ENCODE measurements around the gene TRMT10A.
A peak's percentile ranks its signal among the peaks of the same experiment; 100 is the strongest.

Gene TRMT10A, protein sequence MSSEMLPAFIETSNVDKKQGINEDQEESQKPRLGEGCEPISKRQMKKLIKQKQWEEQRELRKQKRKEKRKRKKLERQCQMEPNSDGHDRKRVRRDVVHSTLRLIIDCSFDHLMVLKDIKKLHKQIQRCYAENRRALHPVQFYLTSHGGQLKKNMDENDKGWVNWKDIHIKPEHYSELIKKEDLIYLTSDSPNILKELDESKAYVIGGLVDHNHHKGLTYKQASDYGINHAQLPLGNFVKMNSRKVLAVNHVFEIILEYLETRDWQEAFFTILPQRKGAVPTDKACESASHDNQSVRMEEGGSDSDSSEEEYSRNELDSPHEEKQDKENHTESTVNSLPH

DNA sequence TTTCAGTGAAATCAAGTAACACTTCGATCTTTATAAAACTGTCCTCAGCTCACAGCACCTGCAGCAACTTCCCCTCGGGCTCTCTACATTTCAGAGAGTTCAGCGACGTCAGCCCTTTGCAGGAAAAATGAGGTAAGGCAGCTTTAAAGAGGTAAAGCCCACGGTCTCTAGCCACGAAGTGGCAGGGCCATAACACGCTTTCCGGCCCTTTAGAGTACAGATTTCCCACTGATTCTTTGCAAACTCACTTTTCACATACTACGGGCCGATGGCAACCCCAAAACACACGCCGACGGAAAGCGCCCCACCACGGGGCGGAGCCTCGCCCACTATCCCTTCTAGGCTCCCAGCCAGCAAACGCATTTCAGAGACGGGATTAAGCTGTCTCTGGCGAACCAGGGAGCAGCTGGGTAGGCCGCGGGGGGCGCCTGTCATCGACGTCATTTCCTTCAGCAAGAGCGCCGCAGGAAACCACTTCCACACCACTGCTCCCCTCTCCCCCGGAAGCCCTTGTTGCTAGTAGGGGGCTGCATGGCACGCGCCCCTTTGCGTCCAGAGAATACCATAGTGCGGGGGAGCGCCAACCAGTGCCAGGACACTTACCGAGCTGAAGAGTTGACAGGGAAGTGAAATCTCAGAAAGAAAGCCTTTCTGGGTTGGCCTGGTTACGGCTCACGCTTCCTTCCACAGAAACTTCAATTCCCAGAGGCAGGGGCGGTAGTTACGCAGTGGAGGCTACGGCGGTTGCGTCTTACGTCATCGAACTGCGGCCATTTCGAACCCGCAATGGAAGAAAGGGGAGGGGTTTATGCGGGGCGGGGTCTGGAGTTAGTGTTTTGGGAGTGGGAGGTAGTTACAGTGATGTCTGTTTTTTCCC, at the start of gene TRMT10A:
TSS of gene TRMT10A (minus strand) at position 730 of the 877 bp plus-strand sequence. CDS start 4,701 bp downstream, outside the sequence.
- H4K20me1 ChIP-seq (ENCODE audit: control insufficient read depth, insufficient read depth, low read depth, low read length) = no peaks in the 10 kb centered on the region

GRCh38 chr4:99612704-99613103, 48.9 kb upstream of the TRMT10A start:
- no peak overlapping the region for H3K4me2 ChIP-seq (ENCODE audit: low read length)
- no peak overlapping the region for H3K27ac ChIP-seq (ENCODE audit: low read depth, low read length)
- no peak overlapping the region for H3K4me3 ChIP-seq (ENCODE audit: low read length)
- no peaks in the 10 kb centered on the region for H4K20me1 ChIP-seq (ENCODE audit: control insufficient read depth, insufficient read depth, low read depth, low read length)
- H3K9me3 ChIP-seq (ENCODE audit: control insufficient read depth, insufficient read depth, low read length) = no peaks in the 10 kb centered on the region
- H3K4me1 ChIP-seq (ENCODE audit: control insufficient read depth, low read length) = no peaks in the 10 kb centered on the region
- no peaks in the 10 kb centered on the region for H3K9me2 ChIP-seq (replicated peaks; ENCODE audit: control insufficient read depth, low read length)
- H3K79me2 ChIP-seq (ENCODE audit: control insufficient read depth, low read length) = no peaks in the 10 kb centered on the region
- TF ChIP-seq, protein P1, sequence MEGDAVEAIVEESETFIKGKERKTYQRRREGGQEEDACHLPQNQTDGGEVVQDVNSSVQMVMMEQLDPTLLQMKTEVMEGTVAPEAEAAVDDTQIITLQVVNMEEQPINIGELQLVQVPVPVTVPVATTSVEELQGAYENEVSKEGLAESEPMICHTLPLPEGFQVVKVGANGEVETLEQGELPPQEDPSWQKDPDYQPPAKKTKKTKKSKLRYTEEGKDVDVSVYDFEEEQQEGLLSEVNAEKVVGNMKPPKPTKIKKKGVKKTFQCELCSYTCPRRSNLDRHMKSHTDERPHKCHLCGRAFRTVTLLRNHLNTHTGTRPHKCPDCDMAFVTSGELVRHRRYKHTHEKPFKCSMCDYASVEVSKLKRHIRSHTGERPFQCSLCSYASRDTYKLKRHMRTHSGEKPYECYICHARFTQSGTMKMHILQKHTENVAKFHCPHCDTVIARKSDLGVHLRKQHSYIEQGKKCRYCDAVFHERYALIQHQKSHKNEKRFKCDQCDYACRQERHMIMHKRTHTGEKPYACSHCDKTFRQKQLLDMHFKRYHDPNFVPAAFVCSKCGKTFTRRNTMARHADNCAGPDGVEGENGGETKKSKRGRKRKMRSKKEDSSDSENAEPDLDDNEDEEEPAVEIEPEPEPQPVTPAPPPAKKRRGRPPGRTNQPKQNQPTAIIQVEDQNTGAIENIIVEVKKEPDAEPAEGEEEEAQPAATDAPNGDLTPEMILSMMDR (IDR thresholded peaks at IDR 0.05; ENCODE audit: low read depth, low read length, poor library complexity, severe bottlenecking) = no peak
- no peaks in the 10 kb centered on the region for H3K27me3 ChIP-seq (ENCODE audit: control insufficient read depth, low read length)
- no peaks in the 10 kb centered on the region for H3F3A ChIP-seq (ENCODE audit: control insufficient read depth, insufficient read depth)
- H3K36me3 ChIP-seq (ENCODE audit: control insufficient read depth, low read length) = no peaks in the 10 kb centered on the region

More for the DNA sequence above, at the start of gene TRMT10A:
- peak within 1 kb of the TSS; percentile 88 for H3K27ac ChIP-seq (ENCODE audit: low read depth, low read length)
- no peaks in the 10 kb centered on the region for H3K9me3 ChIP-seq (ENCODE audit: control insufficient read depth, insufficient read depth, low read length)
- H3K4me1 ChIP-seq (ENCODE audit: control insufficient read depth, low read length) = peaks cover 9% of the 10 kb centered on the region
- H3K4me2 ChIP-seq (ENCODE audit: low read length) = peak within 1 kb of the TSS; percentile 85
- peaks cover 2% of the 10 kb centered on the region; the same call in 1 of the 2 replicates for H3K36me3 ChIP-seq (ENCODE audit: control insufficient read depth, low read length)
- TF ChIP-seq, protein P1 (IDR thresholded peaks at IDR 0.05; ENCODE audit: low read depth, low read length, poor library complexity, severe bottlenecking) = no peak
- no peak for TF ChIP-seq EZH2phosphoT487 (IDR thresholded peaks at IDR 0.05; ENCODE audit: borderline replicate concordance, low read length)
- no peaks in the 10 kb centered on the region for H3K9me2 ChIP-seq (replicated peaks; ENCODE audit: control insufficient read depth, low read length)
- H3F3A ChIP-seq (ENCODE audit: control insufficient read depth, insufficient read depth) = peaks cover 8% of the 10 kb centered on the region
- peaks cover 10% of the 10 kb centered on the region for H3K79me2 ChIP-seq (ENCODE audit: control insufficient read depth, low read length)
- H3K27me3 ChIP-seq (ENCODE audit: control insufficient read depth, low read length) = no peaks in the 10 kb centered on the region
- H3K4me3 ChIP-seq (ENCODE audit: low read length) = peak within 1 kb of the TSS; percentile 92

- Histone ChIP-seq H3K4me2 (ENCODE audit: low read length) (no peak overlapping the region), H4K20me1 (ENCODE audit: control insufficient read depth, insufficient read depth, low read depth, low read length) (no peaks in the 10 kb centered on the region), H3K79me2 (ENCODE audit: control insufficient read depth, low read length) (no peaks in the 10 kb centered on the region), H3K4me3 (ENCODE audit: low read length) (no peak overlapping the region), H3K36me3 (ENCODE audit: control insufficient read depth, low read length) (no peaks in the 10 kb centered on the region), H3K4me1 (ENCODE audit: control insufficient read depth, low read length) (no peaks in the 10 kb centered on the region), H3K27me3 (ENCODE audit: control insufficient read depth, low read length) (no peaks in the 10 kb centered on the region), H3K9me3 (ENCODE audit: control insufficient read depth, insufficient read depth, low read length) (no peaks in the 10 kb centered on the region), H3K27ac (ENCODE audit: low read depth, low read length) (no peak overlapping the region), H3F3A (ENCODE audit: control insufficient read depth, insufficient read depth) (no peaks in the 10 kb centered on the region), H3K9me2 (replicated peaks; ENCODE audit: control insufficient read depth, low read length) (no peaks in the 10 kb centered on the region)
- TF ChIP-seq, protein P1 (IDR thresholded peaks at IDR 0.05; ENCODE audit: low read depth, low read length, poor library complexity, severe bottlenecking) = no peak
Observed at GRCh38 chr4:99612281-99612680, 48.4 kb upstream of the TRMT10A start.

Data from DOHH2 (cell line).